ENCODE data around the gene TCFL5. TPM values are rescaled to one million over a fixed set of nuclear protein-coding genes. Genes with fewer than 3 reads are reported as not detected.
A peak's percentile ranks its signal among the peaks of the same experiment; 100 is the strongest.

Gene TCFL5
- total and polyA plus RNA-seq, 3 experiments from 2014 or later, result 1.4 to 6.2 (median 4.6) TPM

DNA sequence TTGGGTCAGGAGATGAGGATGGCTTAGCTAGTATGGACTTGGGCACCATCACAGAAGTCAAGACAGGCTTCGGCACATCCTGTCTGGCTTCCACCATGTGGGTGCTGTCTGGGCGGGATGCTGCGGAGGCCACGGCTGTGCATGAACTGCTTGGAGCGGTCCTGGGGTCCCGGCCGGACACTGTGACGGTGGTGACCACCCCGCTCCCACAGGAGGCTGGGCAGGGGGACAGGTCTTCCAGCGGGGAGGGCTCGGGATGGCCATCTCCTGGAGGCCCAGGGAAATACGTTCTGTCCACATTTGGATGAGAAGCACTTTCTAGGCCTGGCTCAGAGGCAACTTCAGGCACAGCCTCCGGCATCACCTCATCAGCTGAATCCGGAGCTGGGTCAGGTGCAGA, 32.1 kb upstream of the TCFL5 start:
- Mint-ChIP-seq H3K27me3 (no peaks in the 10 kb centered on the region), H3K9me3 (no peaks in the 10 kb centered on the region), H3K27ac (no peak overlapping the region), H3K4me3 (no peak overlapping the region), H3K4me1 (peaks cover 13 to 20% (median 18%) of the 10 kb centered on the region in 3 donors), H3K36me3 (peaks cover 10 to 78% (median 16%) of the 10 kb centered on the region in 3 donors)
- Histone ChIP-seq H3K36me3 (ENCODE audit: insufficient read depth, low read length) (peaks cover 76% of the 10 kb centered on the region), H3K4me3 (ENCODE audit: low read length) (no peak overlapping the region), H3K27ac (ENCODE audit: low read depth, low read length) (no peak overlapping the region), H3K27me3 (ENCODE audit: insufficient read depth, low read length, poor library complexity, severe bottlenecking) (no peaks in the 10 kb centered on the region), H3K4me1 (ENCODE audit: insufficient read depth, low read length) (peaks cover 32% of the 10 kb centered on the region), H3K9me3 (ENCODE audit: low read length) (no peaks in the 10 kb centered on the region)
- POLR2A ChIA-PET, result no interaction called here
- CTCF ChIA-PET, result interaction anchor here (0.8 to 1.9 kb wide), 3 partner anchors 14 to 115 kb away, joined by 3 to 6 read pairs (median 3); no protein-coding TSS in a partner anchor
- peak in 1 of 5 donors; percentile 48 for DNase-seq

DNA sequence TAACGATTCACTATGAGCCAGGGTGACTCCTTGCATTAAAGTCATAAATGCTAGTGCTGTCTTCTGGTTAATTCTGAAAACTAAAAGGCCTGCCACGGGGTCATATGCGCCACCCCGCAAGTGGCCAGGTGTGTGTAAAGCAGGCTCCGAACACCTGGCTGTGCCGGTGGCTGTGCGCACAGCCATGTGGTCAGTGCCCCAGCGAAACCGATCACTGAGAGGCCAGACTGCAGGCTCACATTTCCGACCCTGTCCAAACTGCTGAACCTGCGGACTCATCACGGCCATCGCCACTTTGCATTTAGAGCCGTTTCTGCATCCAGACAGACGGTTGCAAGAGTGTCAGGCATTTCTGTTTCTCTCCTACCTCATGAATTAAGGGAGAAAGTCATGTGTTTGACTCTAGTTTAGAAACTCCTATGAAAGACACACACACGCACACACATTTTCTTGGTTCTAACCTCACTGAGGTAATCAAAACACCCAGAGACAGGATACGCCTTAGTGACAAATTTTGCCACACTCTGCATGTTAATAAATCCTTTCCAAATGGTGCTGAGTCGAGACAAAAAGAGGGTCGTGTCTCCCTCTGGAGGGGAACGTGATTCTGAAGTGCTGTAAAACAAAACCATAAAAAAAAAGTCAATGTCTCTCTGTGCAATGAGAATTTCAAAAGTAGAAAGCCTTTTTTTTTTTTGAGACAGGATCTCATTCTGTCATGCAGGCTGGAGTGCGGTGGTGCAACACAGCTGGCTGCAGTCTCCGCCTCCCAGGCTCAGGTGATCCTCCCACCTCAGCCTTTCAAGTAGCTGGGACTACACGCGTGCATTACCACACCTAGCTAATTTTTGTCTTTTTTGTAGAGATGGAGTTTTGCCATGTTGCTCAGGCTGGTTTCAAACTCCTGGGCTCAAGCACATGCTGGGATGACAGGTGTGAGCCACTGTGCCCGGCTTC, 31.0 kb upstream of the TCFL5 start:
- peaks cover 87% of the 10 kb centered on the region for H3K36me3 ChIP-seq (ENCODE audit: insufficient read depth, low read length)
- CTCF ChIA-PET, result interaction anchor here (1.3 kb wide), 1 partner anchor 15 kb away, joined by 3 read pairs; no protein-coding TSS in a partner anchor
- Mint-ChIP-seq H3K4me1 (peaks cover 4 to 11% (median 9%) of the 10 kb centered on the region in 3 donors), H3K4me3 (no peak overlapping the region), H3K27ac (peak overlapping the region in 2 of 8 donors; percentile 23 to 43), H3K9me3 (no peaks in the 10 kb centered on the region), H3K27me3 (no peaks in the 10 kb centered on the region), H3K36me3 (peaks cover 10 to 89% (median 16%) of the 10 kb centered on the region in 3 donors)
- H3K27me3 ChIP-seq (ENCODE audit: insufficient read depth, low read length, poor library complexity, severe bottlenecking), result no peaks in the 10 kb centered on the region
- POLR2A ChIA-PET, result no interaction called here
- no peak overlapping the region for H3K27ac ChIP-seq (ENCODE audit: low read depth, low read length)
- peaks cover 28% of the 10 kb centered on the region for H3K4me1 ChIP-seq (ENCODE audit: insufficient read depth, low read length)
- DNase-seq, result peak in 1 of 5 donors; percentile 58
- no peak overlapping the region for H3K4me3 ChIP-seq (ENCODE audit: low read length)
- H3K9me3 ChIP-seq (ENCODE audit: low read length), result no peaks in the 10 kb centered on the region

DNA sequence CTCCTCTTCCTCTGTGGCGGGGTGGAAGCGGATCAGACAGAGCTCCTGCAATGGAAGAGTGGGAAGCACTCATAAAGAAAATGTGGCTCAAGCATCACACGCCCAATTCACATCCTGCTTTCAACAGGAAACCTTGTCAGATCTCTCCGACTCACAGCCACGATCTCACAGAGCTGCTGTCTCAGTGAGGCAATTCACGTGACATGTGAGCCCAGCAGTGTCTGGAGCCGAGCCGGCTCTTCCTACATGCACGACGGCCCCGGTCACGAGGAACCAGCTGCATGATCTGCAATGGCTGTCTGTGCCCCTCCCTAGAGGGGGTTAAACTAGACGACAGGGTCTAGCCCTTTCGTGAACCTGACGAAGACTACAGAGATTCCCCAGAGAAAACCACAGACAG, 29.5 kb upstream of the TCFL5 start:
- H3K4me1 ChIP-seq (ENCODE audit: insufficient read depth, low read length), result peaks cover 28% of the 10 kb centered on the region
- H3K4me3 ChIP-seq (ENCODE audit: low read length), result no peak overlapping the region
- no peaks in the 10 kb centered on the region for H3K9me3 ChIP-seq (ENCODE audit: low read length)
- H3K4me1 Mint-ChIP-seq, result peaks cover 6 to 19% (median 8%) of the 10 kb centered on the region in 3 donors
- DNase-seq, result peak in 2 of 5 donors; percentile 41 to 51
- peak overlapping the region in 4 of 8 donors; percentile 24 to 75 (median 49) for H3K27ac Mint-ChIP-seq
- ChIA-PET CTCF (interaction anchor here (1.5 to 2.1 kb wide), 2 partner anchors 17 to 63 kb away, joined by 3 to 7 read pairs; no protein-coding TSS in a partner anchor), POLR2A (no interaction called here)
- no peak overlapping the region for H3K27ac ChIP-seq (ENCODE audit: low read depth, low read length)
- no peak overlapping the region for H3K4me3 Mint-ChIP-seq
- no peaks in the 10 kb centered on the region for H3K27me3 Mint-ChIP-seq
- H3K36me3 ChIP-seq (ENCODE audit: insufficient read depth, low read length), result peaks cover 99% of the 10 kb centered on the region
- no peaks in the 10 kb centered on the region for H3K9me3 Mint-ChIP-seq
- H3K36me3 Mint-ChIP-seq, result peaks cover 10 to 100% (median 16%) of the 10 kb centered on the region in 3 donors
- no peaks in the 10 kb centered on the region for H3K27me3 ChIP-seq (ENCODE audit: insufficient read depth, low read length, poor library complexity, severe bottlenecking)

DNA sequence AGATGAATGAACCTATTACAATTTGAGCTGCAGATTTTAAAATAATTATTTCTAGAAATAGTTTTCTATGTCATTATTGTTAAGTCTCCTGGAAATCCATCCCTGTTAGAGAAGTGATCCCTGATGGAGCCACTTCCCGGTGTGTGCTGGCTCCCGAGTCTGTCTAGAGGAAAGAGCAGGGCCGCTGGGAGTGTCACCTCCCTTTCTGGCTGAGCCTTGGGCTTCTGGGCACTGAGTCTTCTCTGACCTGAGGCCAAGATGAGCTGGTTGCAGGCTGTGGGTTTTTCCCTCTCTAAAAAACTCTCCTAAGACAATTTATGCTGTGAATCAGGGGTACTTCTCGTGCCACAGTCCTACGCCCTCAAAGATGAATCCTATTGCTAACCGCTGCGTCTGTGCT, 28.8 kb upstream of the TCFL5 start:
- no peaks in the 10 kb centered on the region for H3K9me3 ChIP-seq (ENCODE audit: low read length)
- peak in 1 of 5 donors; percentile 4 for DNase-seq
- H3K4me1 ChIP-seq (ENCODE audit: insufficient read depth, low read length), result peaks cover 28% of the 10 kb centered on the region
- no peak overlapping the region for H3K27ac ChIP-seq (ENCODE audit: low read depth, low read length)
- peaks cover 4 to 19% (median 8%) of the 10 kb centered on the region in 3 donors for H3K4me1 Mint-ChIP-seq
- H3K4me3 Mint-ChIP-seq, result no peak overlapping the region
- ChIA-PET POLR2A (no interaction called here), CTCF (interaction anchor here (1.5 to 2.1 kb wide), 2 partner anchors 16 to 64 kb away, joined by 3 to 7 read pairs; no protein-coding TSS in a partner anchor)
- H3K36me3 Mint-ChIP-seq, result peaks cover 10 to 95% (median 16%) of the 10 kb centered on the region in 3 donors
- no peak overlapping the region for H3K4me3 ChIP-seq (ENCODE audit: low read length)
- H3K27me3 ChIP-seq (ENCODE audit: insufficient read depth, low read length, poor library complexity, severe bottlenecking), result no peaks in the 10 kb centered on the region
- H3K36me3 ChIP-seq (ENCODE audit: insufficient read depth, low read length), result peaks cover 92% of the 10 kb centered on the region
- H3K27me3 Mint-ChIP-seq, result no peaks in the 10 kb centered on the region
- peak overlapping the region in 2 of 8 donors; percentile 24 to 75 for H3K27ac Mint-ChIP-seq
- no peaks in the 10 kb centered on the region for H3K9me3 Mint-ChIP-seq

DNA sequence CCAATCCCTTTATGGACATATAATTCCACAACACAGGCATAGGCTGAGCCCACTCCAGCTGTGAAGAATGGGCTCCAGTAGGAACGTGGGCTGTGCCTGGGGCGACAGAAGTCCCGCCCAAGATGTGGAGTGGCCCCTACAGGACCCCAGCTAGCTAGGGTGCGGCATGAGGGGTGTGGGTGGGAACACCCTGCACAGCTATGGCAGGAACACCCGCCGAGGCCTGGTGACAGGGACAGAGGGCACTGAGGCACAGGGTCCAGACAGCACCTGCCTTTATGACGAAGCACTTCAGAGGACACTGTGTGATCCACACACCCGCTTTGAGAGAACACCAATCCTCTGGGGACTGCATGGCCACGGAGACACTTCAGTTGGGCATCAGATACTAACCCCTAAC, 28.2 kb upstream of the TCFL5 start:
- Histone ChIP-seq H3K4me1 (ENCODE audit: insufficient read depth, low read length) (peaks cover 28% of the 10 kb centered on the region), H3K36me3 (ENCODE audit: insufficient read depth, low read length) (peaks cover 87% of the 10 kb centered on the region), H3K4me3 (ENCODE audit: low read length) (no peak overlapping the region), H3K27ac (ENCODE audit: low read depth, low read length) (no peak overlapping the region), H3K9me3 (ENCODE audit: low read length) (no peaks in the 10 kb centered on the region), H3K27me3 (ENCODE audit: insufficient read depth, low read length, poor library complexity, severe bottlenecking) (no peaks in the 10 kb centered on the region)
- no peak overlapping the region for H3K27ac Mint-ChIP-seq
- no peaks in the 10 kb centered on the region for H3K9me3 Mint-ChIP-seq
- H3K36me3 Mint-ChIP-seq, result peaks cover 10 to 90% (median 16%) of the 10 kb centered on the region in 3 donors
- ChIA-PET CTCF (interaction anchor here (1.5 to 2.1 kb wide), 2 partner anchors 15 to 65 kb away, joined by 3 to 7 read pairs; no protein-coding TSS in a partner anchor), POLR2A (no interaction called here)
- peak in 1 of 5 donors; percentile 29 for DNase-seq
- no peaks in the 10 kb centered on the region for H3K27me3 Mint-ChIP-seq
- peaks cover 4 to 19% (median 8%) of the 10 kb centered on the region in 3 donors for H3K4me1 Mint-ChIP-seq
- H3K4me3 Mint-ChIP-seq, result no peak overlapping the region

DNA sequence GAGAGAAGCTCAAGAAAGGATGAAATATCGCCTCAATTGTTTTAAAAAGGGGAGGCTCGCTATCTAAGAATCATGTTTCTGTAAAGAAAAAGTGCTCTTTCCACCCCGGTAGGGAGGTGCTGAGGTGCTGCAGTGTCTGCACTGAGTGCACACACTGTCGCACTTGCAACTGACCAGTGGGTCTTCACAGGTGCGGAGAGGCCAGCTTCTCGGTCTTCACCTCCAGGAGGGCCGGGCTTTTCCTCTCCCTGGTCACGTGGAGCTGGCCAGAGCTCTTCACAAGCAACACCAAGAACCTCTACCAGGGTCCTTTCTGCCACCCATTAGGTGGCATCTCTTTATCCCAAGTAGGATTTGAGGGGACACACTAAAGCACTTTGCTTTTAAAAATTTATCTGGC, 27.8 kb upstream of the TCFL5 start:
- no peak for DNase-seq
- peak overlapping the region in 1 of 8 donors; percentile 21 for H3K27ac Mint-ChIP-seq
- Histone ChIP-seq H3K27me3 (ENCODE audit: insufficient read depth, low read length, poor library complexity, severe bottlenecking) (no peaks in the 10 kb centered on the region), H3K36me3 (ENCODE audit: insufficient read depth, low read length) (peaks cover 83% of the 10 kb centered on the region), H3K27ac (ENCODE audit: low read depth, low read length) (no peak overlapping the region), H3K9me3 (ENCODE audit: low read length) (no peaks in the 10 kb centered on the region), H3K4me3 (ENCODE audit: low read length) (no peak overlapping the region), H3K4me1 (ENCODE audit: insufficient read depth, low read length) (peaks cover 28% of the 10 kb centered on the region)
- ChIA-PET POLR2A (no interaction called here), CTCF (interaction anchor here (1.3 to 2.5 kb wide), 3 partner anchors 10 to 120 kb away, joined by 3 to 8 read pairs (median 7); no protein-coding TSS in a partner anchor)
- peaks cover 4 to 19% (median 8%) of the 10 kb centered on the region in 3 donors for H3K4me1 Mint-ChIP-seq
- peaks cover 8 to 85% (median 15%) of the 10 kb centered on the region in 3 donors for H3K36me3 Mint-ChIP-seq
- H3K4me3 Mint-ChIP-seq, result no peak overlapping the region
- no peaks in the 10 kb centered on the region for H3K27me3 Mint-ChIP-seq
- no peaks in the 10 kb centered on the region for H3K9me3 Mint-ChIP-seq

DNA sequence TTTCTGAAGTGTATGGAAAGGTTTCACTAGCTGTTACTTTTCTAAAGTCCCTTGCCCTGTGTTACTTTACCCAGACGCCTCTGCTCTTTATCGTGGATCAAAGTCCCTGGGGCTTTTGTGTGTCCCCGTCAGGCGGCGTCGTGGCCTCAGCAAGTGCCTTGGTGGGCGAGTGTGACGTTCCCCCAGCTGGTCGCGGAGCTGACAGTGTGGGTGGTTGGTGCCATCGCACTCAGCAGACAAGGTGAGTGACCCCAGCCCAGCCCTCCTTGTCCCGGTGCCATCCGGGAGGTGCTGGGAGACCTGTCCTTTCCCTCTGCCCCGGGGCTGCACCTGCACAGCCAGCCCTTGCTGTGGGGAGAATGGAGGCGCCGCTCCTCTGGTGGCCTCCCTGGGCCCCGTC, 27.3 kb upstream of the TCFL5 start:
- Mint-ChIP-seq H3K4me1 (peaks cover 4 to 19% (median 8%) of the 10 kb centered on the region in 3 donors), H3K27ac (no peak overlapping the region), H3K27me3 (no peaks in the 10 kb centered on the region), H3K9me3 (no peaks in the 10 kb centered on the region), H3K4me3 (no peak overlapping the region), H3K36me3 (peaks cover 4 to 80% (median 11%) of the 10 kb centered on the region in 3 donors)
- POLR2A ChIA-PET, result no interaction called here
- DNase-seq, result no peak
- no peaks in the 10 kb centered on the region for H3K9me3 ChIP-seq (ENCODE audit: low read length)
- no peaks in the 10 kb centered on the region for H3K27me3 ChIP-seq (ENCODE audit: insufficient read depth, low read length, poor library complexity, severe bottlenecking)
- peaks cover 28% of the 10 kb centered on the region for H3K4me1 ChIP-seq (ENCODE audit: insufficient read depth, low read length)
- CTCF ChIA-PET, result interaction anchor here (1.3 to 2.5 kb wide), 2 partner anchors 11 to 120 kb away, joined by 3 to 8 read pairs; no protein-coding TSS in a partner anchor
- H3K4me3 ChIP-seq (ENCODE audit: low read length), result no peak overlapping the region
- peaks cover 78% of the 10 kb centered on the region for H3K36me3 ChIP-seq (ENCODE audit: insufficient read depth, low read length)
- H3K27ac ChIP-seq (ENCODE audit: low read depth, low read length), result no peak overlapping the region

Measured in CD8-positive, alpha-beta memory T cell (primary cell).